ENCODE measurements around the gene ADCY2. TPM values are rescaled to one million over a fixed set of nuclear protein-coding genes. Genes with fewer than 3 reads are reported as not detected.

The ADCY2 gene
- polyA plus RNA-seq, 1 of the 3 experiments (the other 2 are of a cell fraction): not detected

- no peak for TF ChIP-seq FOXM1 (IDR thresholded peaks at IDR 0.05; ENCODE audit: low read depth)
- TF ChIP-seq JUND (IDR thresholded peaks at IDR 0.05): no peak
- TF ChIP-seq RFX5 (IDR thresholded peaks at IDR 0.05; ENCODE audit: low read length): no peak
- TF ChIP-seq USF1 (IDR thresholded peaks at IDR 0.05; ENCODE audit: borderline replicate concordance, low read depth): no peak
- TF ChIP-seq NRF1 (IDR thresholded peaks at IDR 0.05; ENCODE audit: low read depth, low read length): no peak
- no peak for TF ChIP-seq EZH2phosphoT487 (IDR thresholded peaks at IDR 0.05; ENCODE audit: borderline replicate concordance, low read depth)
- no peak for TF ChIP-seq SMC3 (IDR thresholded peaks at IDR 0.05; ENCODE audit: low read depth, low read length)
- no peak for TF ChIP-seq CTCF (IDR thresholded peaks at IDR 0.05)
- no peak for TF ChIP-seq PBX3 (IDR thresholded peaks at IDR 0.05)
- no peak for TF ChIP-seq REST (IDR thresholded peaks at IDR 0.05; ENCODE audit: low read depth, low read length)
- no peak for TF ChIP-seq USF2 (IDR thresholded peaks at IDR 0.05; ENCODE audit: borderline replicate concordance, low read depth, low read length)
- no peak for TF ChIP-seq MEF2A (IDR thresholded peaks at IDR 0.05; ENCODE audit: borderline replicate concordance, low read depth)
- no peak for TF ChIP-seq FOXJ3 (CRISPR knock-in tag; IDR thresholded peaks at IDR 0.05)
- no peak for TF ChIP-seq MXI1 (IDR thresholded peaks at IDR 0.05; ENCODE audit: low read depth, low read length)
- no peak for TF ChIP-seq GATA2 (CRISPR knock-in tag; IDR thresholded peaks at IDR 0.05)
- no peak for TF ChIP-seq TAF1 (IDR thresholded peaks at IDR 0.05; ENCODE audit: borderline replicate concordance, low read depth, low read length)
- no peak for TF ChIP-seq POLR2AphosphoS5 (IDR thresholded peaks at IDR 0.05; ENCODE audit: low read depth, low read length)
- no peak for TF ChIP-seq GABPA (IDR thresholded peaks at IDR 0.05; ENCODE audit: low read depth)
- H3K4me2 ChIP-seq: no peak overlapping the region
- H3F3A ChIP-seq (replicated peaks; ENCODE audit: insufficient read depth): no peaks in the 10 kb centered on the region
- H3K4me1 ChIP-seq (ENCODE audit: control insufficient read depth in 1 of 2, insufficient read depth in 2 of 2, low read depth in 1 of 2, low read length in 1 of 2): no peaks in the 10 kb centered on the region
- H3K9me3 ChIP-seq: no peaks in the 10 kb centered on the region
- H3K79me2 ChIP-seq (ENCODE audit: insufficient read depth): no peaks in the 10 kb centered on the region
- H3K36me3 ChIP-seq (replicated peaks in 1 of 2; ENCODE audit: control insufficient read depth in 1 of 2, insufficient read depth in 2 of 2, low read length in 1 of 2): no peaks in the 10 kb centered on the region
- H3K27me3 ChIP-seq (ENCODE audit: insufficient read depth): peaks cover 40% of the 10 kb centered on the region
- 5% methylated on average over 6 of the region's 6 CpGs for WGBS (ENCODE audit: low lambda C conversion rate)
- no peak overlapping the region for H3K27ac ChIP-seq (ENCODE audit: low read depth in 2 of 2, low read length in 1 of 2)
- CTCF ChIA-PET: interaction anchor here (1.1 kb wide), 1 partner anchor 22 kb away, joined by 3 read pairs; no protein-coding TSS in a partner anchor
- no peaks in the 10 kb centered on the region for H3K9me2 ChIP-seq
- no peak overlapping the region for H3K4me3 ChIP-seq (ENCODE audit: low read depth in 2 of 2, low read length in 1 of 2)
- H2AFZ ChIP-seq (ENCODE audit: low read depth): no peak overlapping the region
- DNase-seq: no peak
- no peaks in the 10 kb centered on the region for H4K20me1 ChIP-seq (ENCODE audit: insufficient read depth)
- POLR2A ChIA-PET: no interaction called here
- no peak overlapping the region for H3K9ac ChIP-seq
Measured at GRCh38 chr5:7398596-7399280, 2.8 kb downstream of the ADCY2 start.

All from SK-N-SH (cell line).